Stimulated activated CD8-positive, alpha-beta memory T cell treated with anti-CD3 and anti-CD28 coated beads, Interleukin-12 subunit alpha, Interleukin-12 subunit beta, amount 100 ng/mL, for 4 hours (primary cell): ENCODE data around the gene NSD1.

Experiments
- DNase-seq: peaks from one replicate; pipeline ENCODE4 v3.0.0-alpha.2; 2020; ENCODE audit warnings: low read depth

NSD1 gene

GRCh38 chr5:177307544-177308363, 174.2 kb downstream of the NSD1 start:
- no peak for DNase-seq

- DNase-seq, result no peak
Observed at GRCh38 chr5:177308740-177309139, 175.2 kb downstream of the NSD1 start.

- DNase-seq, result no peak
Observed at GRCh38 chr5:177309351-177310191, 176.0 kb downstream of the NSD1 start.

- no peak for DNase-seq
Observed at GRCh38 chr5:177310332-177310731, 176.8 kb downstream of the NSD1 start.

- no peak for DNase-seq
Observed at GRCh38 chr5:177310757-177311391, 177.3 kb downstream of the NSD1 start.

GRCh38 chr5:177311392-177311722, 177.8 kb downstream of the NSD1 start:
- DNase-seq, result no peak

GRCh38 chr5:177311723-177312648, 178.4 kb downstream of the NSD1 start, which contains the start of gene MXD3:
Gene MXD3, minus strand, starts transcription at chr5:177311898. Its CDS starts 68 bp downstream, at chr5:177311830.
- DNase-seq, result peak; percentile 90

GRCh38 chr5:177312649-177313181, 179.1 kb downstream of the NSD1 start:
- no peak for DNase-seq

GRCh38 chr5:177313561-177314259, 180.1 kb downstream of the NSD1 start:
- no peak for DNase-seq

- no peak for DNase-seq
Observed at GRCh38 chr5:177314376-177315342, 181.1 kb downstream of the NSD1 start.

GRCh38 chr5:177315411-177315810, 181.8 kb downstream of the NSD1 start:
- DNase-seq, result no peak

- no peak for DNase-seq
Observed at GRCh38 chr5:177316005-177316404, 182.4 kb downstream of the NSD1 start.

GRCh38 chr5:177317959-177318377, 184.4 kb downstream of the NSD1 start:
- peak; percentile 53 for DNase-seq

- DNase-seq, result no peak
Observed at GRCh38 chr5:177319913-177320588, 186.5 kb downstream of the NSD1 start.

- DNase-seq, result no peak
Observed at GRCh38 chr5:177320879-177321278, 187.3 kb downstream of the NSD1 start.

- no peak for DNase-seq
Observed at GRCh38 chr5:177325868-177326381, 192.4 kb downstream of the NSD1 start.

- DNase-seq, result no peak
Observed at GRCh38 chr5:177327539-177328522, 194.3 kb downstream of the NSD1 start.
